NCI-H2029 treated with DMSO at 0.1 percent for 48 hours (cell line): Measurements from ENCODE around the gene FKBP1B.
"Not testable (repeated sequence)": the region's sequence is repeated elsewhere in the genome, so short reads cannot be mapped to it uniquely, and the experiment has no call there.

Experiments
- DNase-seq: peaks from one replicate; lab custom pipeline; 2025; lab: John Stamatoyannopoulos, UW

Gene FKBP1B

DNA sequence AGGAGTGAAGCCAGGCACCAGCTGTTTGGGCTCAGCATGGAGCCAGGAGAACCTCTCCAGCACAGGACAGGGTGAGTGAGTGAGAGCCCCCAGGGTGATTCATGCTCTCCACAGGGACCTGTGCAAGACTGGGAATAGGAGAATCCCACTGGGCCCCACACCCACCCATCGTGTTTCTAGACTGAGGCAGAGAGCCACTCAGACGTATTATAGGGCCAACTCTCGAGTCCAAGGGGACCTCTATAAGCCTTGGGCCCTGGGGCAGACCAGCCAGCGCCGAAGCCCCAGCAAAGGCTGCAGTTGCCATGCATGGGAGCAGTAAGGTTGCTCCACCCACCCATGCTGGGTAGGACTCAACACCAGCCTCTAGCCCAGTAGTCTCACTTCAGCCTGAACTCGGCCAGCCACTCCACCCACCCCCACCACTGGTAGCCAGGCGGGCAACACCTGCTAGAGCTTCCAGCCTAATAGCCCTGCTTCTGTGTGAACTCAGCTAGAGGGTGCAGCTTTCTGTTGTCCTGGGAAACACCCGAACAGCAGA lies 54.6 kb downstream of the FKBP1B start:
- no peak for DNase-seq

DNA sequence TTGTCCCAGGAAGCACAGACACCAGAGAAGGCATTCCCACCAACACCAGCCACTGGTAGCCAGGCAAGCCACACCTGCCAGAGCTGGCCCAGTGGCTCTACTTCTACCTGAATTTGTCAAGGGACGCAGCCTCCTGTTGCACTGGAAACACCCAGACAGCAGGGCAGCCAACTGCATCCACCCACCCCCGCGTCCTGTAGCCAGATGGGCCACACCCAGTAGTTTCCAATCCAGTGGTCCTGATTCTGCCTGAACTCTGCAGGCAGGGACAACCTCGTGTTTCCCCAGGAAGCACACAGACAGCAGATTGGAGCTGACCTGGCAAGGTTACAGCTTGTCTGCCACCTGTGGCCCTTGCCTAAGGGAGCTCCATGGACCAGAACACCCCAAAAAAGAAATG lies 55.4 kb downstream of the FKBP1B start:
- no peak for DNase-seq

DNA sequence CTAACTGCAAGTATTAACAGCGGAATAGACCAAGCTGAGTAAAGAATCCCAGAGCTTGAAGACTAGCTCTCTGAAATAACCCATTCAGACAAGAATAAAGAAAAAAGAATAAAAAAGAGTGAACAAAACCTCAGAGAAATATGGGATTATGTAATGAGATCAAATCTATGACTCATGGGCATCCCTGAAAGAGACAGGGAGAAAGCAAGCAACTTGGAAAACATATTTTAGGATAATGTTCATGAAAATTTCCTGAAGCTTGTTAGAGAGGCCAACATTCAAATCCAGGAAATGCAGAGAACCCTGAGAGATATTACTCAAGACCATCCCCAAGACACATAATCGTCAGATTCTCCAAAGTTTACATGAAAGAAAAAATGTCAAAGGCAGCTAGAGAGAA lies 56.3 kb downstream of the FKBP1B start:
- no peak for DNase-seq

DNA sequence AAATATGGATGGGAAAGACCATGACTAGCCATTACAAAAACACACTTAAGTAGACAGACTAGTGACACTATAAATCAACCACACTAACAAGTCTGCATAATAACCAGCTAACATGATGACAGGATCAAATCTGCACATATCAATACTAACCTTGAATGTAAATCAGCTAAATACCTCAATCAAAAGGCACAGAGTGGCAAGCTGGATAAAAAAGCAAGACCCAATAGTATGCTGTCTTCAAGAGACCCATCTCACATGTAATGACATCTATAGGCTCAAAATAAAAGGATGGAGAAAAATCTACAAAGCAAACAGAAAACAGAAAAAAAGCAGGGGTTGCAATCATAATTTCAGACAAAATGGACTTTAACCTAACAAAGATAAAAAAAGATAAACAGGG lies 57.2 kb downstream of the FKBP1B start:
- no peak for DNase-seq

DNA sequence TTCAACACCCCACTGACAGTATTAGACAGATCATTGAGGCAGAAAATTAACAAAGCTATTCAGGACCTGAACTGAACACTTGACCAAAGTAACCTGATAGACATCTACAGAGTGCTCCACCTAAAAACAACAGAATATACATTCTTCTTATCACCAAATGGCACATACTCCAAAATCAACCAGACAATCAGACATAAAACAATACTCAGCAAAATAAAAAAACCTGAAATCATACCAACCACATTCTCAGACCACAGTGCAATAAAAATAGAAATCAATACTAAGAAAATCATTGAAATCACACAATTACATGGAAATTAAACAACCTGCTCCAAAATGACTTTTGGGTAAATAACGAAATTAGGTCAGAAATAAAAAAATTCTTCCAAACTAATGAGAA lies 57.8 kb downstream of the FKBP1B start:
- DNase-seq, result no peak

DNA sequence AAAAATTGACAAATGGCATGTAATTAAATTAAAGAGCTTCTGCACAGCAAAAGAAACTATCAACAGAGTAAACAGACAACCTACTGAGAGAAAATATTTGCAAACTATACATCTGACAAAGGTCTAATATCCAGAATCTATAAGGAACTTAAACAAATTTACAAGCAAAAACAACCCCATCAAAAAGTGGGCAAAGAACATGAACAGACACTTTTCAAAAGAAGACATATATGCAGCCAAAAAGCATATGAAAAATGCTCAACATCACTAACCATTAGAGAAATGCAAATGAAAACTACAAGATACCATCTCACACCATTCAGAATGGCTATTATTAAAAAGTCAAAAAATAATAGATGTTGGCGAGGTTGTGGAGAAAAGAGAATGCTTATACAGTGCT lies 59.9 kb downstream of the FKBP1B start:
- not testable (repeated sequence) for DNase-seq

DNA sequence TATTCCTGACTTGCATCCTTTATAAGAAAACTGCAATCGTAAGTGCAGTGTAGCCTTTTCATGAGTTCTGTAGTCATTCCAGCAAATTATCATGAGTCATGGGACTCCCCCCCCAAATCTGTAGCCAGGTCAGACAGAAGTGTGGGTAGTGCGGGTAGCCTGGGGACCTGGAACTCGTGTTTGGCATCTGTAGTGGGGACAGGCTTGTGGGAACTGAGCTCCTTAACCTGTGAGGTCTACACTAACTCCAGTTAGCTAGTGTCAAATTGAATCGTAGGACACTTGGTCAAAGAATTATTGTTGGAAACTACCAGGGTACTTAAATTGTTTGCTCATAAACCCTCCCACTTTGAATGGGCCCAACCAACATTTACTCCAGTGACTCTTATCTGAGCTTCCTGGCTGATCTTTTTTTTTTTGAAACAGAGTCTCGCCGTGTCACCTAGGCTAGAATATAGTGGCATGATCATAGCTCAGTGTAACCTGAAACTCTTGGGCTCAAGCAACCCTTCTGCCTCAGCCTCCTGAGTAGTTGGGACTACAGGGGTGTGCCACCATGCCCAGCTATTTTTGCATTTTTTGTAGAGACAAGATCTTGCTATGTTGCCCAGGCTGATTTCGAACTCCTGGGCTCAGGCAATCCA lies 61.2 kb downstream of the FKBP1B start:
- DNase-seq, result no peak

DNA sequence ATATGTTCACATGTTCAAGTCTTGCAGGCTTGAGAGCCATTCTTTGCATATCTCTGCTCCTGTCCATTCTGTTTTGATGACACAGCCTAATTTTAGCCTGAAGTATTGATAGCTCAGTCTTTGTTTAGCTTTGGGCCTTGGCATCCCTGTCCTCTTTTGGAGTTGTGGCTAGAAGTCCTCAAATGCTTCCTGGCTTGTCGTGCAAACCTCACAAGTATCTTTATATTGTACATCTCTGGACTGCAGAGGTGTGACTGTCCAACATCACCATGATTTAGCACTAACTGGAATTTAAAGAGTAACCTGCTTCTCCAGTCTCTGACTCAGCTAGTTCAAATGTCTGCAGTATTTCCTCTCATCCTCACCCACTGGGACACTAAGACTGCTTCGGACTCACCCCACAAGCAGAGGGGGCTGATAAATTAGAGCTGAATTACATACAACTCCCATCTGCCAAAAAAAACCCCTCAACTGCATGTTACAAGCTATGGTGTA lies 61.9 kb downstream of the FKBP1B start:
- DNase-seq, result no peak
